Prostate gland (tissue), 2 donors: ENCODE data around the gene ASCC3.

Source experiments
- POLR2A ChIP-seq: fragments of 450-650 bp; IDR thresholded peaks from one replicate; pipeline ENCODE4 v1.6.1; 2016; ENCODE audit warnings: antibody characterized with exemption, mild to moderate bottlenecking
- POLR2AphosphoS5 ChIP-seq: sonication (generic); formaldehyde crosslinking; IDR thresholded peaks from one replicate; pipeline ENCODE4 v1.6.1; 2017; ENCODE audit warnings: antibody characterized with exemption
- TF ChIP-seq, protein P1 (sequence below), 4 experiments: fragments of 200-600 bp in 2 of 4; fragments of 450-650 bp in 2 of 4; sonication (generic) in 2 of 4; IDR thresholded peaks; 1 replicate in 3 of 4; 2 replicates in 1 of 4; pipeline ENCODE4 v1.5.1; 2016 to 2019; ENCODE audit warnings: antibody characterized with exemption in 4 of 4, mild to moderate bottlenecking in 2 of 4, moderate library complexity in 2 of 4

DNA sequence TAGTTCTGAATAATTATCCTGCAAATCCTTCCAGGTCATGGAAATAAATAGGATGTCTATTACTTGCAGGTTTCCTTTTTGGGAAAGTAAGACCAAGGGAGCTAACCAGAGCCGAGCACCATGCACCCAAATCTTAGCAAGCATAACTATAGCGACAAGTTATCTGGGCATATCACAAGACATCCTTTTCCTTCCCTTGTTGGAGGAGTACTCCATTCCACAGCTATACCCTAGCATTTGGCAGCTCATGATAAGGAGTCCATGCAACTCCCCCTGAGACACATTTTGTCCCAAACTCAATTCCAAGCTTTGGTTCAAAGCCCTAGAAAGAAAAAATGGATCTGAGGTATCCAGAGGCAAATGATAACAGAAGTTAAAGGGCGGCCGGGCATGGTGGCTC, 16.5 kb upstream of the ASCC3 start:
- TF ChIP-seq, protein P1, sequence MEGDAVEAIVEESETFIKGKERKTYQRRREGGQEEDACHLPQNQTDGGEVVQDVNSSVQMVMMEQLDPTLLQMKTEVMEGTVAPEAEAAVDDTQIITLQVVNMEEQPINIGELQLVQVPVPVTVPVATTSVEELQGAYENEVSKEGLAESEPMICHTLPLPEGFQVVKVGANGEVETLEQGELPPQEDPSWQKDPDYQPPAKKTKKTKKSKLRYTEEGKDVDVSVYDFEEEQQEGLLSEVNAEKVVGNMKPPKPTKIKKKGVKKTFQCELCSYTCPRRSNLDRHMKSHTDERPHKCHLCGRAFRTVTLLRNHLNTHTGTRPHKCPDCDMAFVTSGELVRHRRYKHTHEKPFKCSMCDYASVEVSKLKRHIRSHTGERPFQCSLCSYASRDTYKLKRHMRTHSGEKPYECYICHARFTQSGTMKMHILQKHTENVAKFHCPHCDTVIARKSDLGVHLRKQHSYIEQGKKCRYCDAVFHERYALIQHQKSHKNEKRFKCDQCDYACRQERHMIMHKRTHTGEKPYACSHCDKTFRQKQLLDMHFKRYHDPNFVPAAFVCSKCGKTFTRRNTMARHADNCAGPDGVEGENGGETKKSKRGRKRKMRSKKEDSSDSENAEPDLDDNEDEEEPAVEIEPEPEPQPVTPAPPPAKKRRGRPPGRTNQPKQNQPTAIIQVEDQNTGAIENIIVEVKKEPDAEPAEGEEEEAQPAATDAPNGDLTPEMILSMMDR (IDR thresholded peaks at IDR 0.05) = no peak
- TF ChIP-seq POLR2A (no peak), POLR2AphosphoS5 (no peak)
